OCI-LY7 (cell line): ENCODE data around the gene DPM2. TPM values are rescaled to one million over a fixed set of nuclear protein-coding genes. Genes with fewer than 3 reads are reported as not detected.
A peak's percentile ranks its signal among the peaks of the same experiment; 100 is the strongest.

ENCODE experiments used
- BruUV-seq: library from RNA; stranded (reverse); fragments of 400-500 nt; replicated peaks from 2 replicates; lab custom pipeline; 2021; lab: Mats Ljungman, UMichigan
- CTCF ChIA-PET: fragments of 300-600 bp; sonication (Branson Sonifier 250); formaldehyde crosslinking; loops from one replicate; lab custom pipeline; 2022; ENCODE audit warnings: antibody characterized with exemption; ENCODE audit not compliant: unreplicated experiment; lab: Charles Lee
- POLR2A ChIA-PET: fragments of 300-600 bp; sonication (Branson Sonifier 250); formaldehyde crosslinking; loops from one replicate; lab custom pipeline; 2022; ENCODE audit warnings: antibody characterized with exemption; lab: Charles Lee
- DNase-seq: peaks from one replicate; pipeline ENCODE4 v3.0.0-alpha.2; 2015; ENCODE audit warnings: low spot score
- H2AFZ ChIP-seq: fragments of 200-600 bp; sonication (generic), shearing (Covaris generic); 2 replicates; pipeline ENCODE4 v1.6.1; 2014; ENCODE audit warnings: mild to moderate bottlenecking, antibody characterized with exemption, low read length, moderate library complexity
- H3K27ac ChIP-seq: fragments of 200-600 bp; sonication (generic); 2 replicates; pipeline ENCODE4 v1.5.1; 2014; ENCODE audit warnings: mixed run types, low read depth, mild to moderate bottlenecking, moderate library complexity, low read length, inconsistent platforms; ENCODE audit not compliant: poor library complexity, severe bottlenecking
- H3K36me3 ChIP-seq: fragments of 200-600 bp; sonication (generic); 2 replicates; pipeline ENCODE4 v1.6.1; 2014; ENCODE audit warnings: mild to moderate bottlenecking, antibody characterized with exemption, low read length, moderate library complexity, mixed read lengths; ENCODE audit not compliant: insufficient read depth
- H3K4me1 ChIP-seq: fragments of 200-600 bp; sonication (generic); 2 replicates; pipeline ENCODE4 v1.5.1; 2014; ENCODE audit warnings: mild to moderate bottlenecking, low read length; ENCODE audit not compliant: insufficient read depth, poor library complexity, severe bottlenecking
- H3K4me2 ChIP-seq: fragments of 200-600 bp; sonication (generic); 2 replicates; pipeline ENCODE4 v1.6.1; 2014; ENCODE audit warnings: mild to moderate bottlenecking, low read length
- H3K4me3 ChIP-seq: fragments of 200-600 bp; sonication (generic); 2 replicates; pipeline ENCODE4 v1.5.1; 2014; ENCODE audit warnings: mild to moderate bottlenecking, low read depth, low read length; ENCODE audit not compliant: poor library complexity, severe bottlenecking
- H3K79me2 ChIP-seq: fragments of 200-600 bp; sonication (generic); 2 replicates; pipeline ENCODE4 v1.6.1; 2016; ENCODE audit warnings: low read depth, mild to moderate bottlenecking, low read length, moderate library complexity, mixed read lengths; ENCODE audit not compliant: insufficient read depth
- H3K9me2 ChIP-seq: fragments of 200-600 bp; sonication (generic); 2 replicates; pipeline ENCODE4 v1.6.1; 2016; ENCODE audit warnings: mild to moderate bottlenecking, low read length, mixed read lengths; ENCODE audit not compliant: insufficient read depth
- H3K9me3 ChIP-seq: fragments of 200-600 bp; sonication (generic); 2 replicates; pipeline ENCODE4 v1.6.1; 2014; ENCODE audit warnings: mild to moderate bottlenecking, mixed run types, low read length, mixed read lengths
- H4K20me1 ChIP-seq: fragments of 200-600 bp; sonication (generic); 2 replicates; pipeline ENCODE4 v1.6.1; 2014; ENCODE audit warnings: mild to moderate bottlenecking, antibody characterized with exemption, low read length, moderate library complexity, mixed read lengths; ENCODE audit not compliant: insufficient read depth
- CTCF ChIP-seq: fragments of 200-600 bp; sonication (generic); conservative IDR thresholded peaks from 2 replicates; pipeline ENCODE4 v1.5.1; 2014; ENCODE audit warnings: mild to moderate bottlenecking, antibody characterized with exemption, low read length, moderate library complexity, mixed read lengths
- EZH2phosphoT487 ChIP-seq: fragments of 200-600 bp; sonication (generic); IDR thresholded peaks from 2 replicates; pipeline ENCODE4 v1.6.1; 2018; ENCODE audit warnings: low read depth, borderline replicate concordance, mild to moderate bottlenecking, mixed run types, antibody characterized with exemption, low read length, moderate library complexity, mixed read lengths
- intact Hi-C: fragments of 100-400 bp; cut with micrococcal nuclease; formaldehyde crosslinking; loops from one replicate; pipeline ENCODE4 v1.10.0; 2022; ENCODE audit not compliant: unreplicated experiment
- total RNA-seq, 2 experiments: library from RNA; depleted of rRNA in 1 of 2; stranded (reverse); fragments of >200 nt in 1 of 2; shearing (Covaris generic) in 1 of 2; gene quantifications; 2 replicates each; pipeline ENCODE4 v1.2.3, GENCODE V29; 2014 to 2022

DPM2 gene
- total RNA-seq, 2 experiments from 2014 or later: 49.7 to 50.7 TPM

- Histone ChIP-seq H3K4me1 (peaks cover 33% of the 10 kb centered on the region), H3K4me2 (no peak overlapping the region), H3K9me2 (no peaks in the 10 kb centered on the region), H3K27ac (no peak overlapping the region), H2AFZ (no peak overlapping the region), H3K9me3 (no peaks in the 10 kb centered on the region), H3K36me3 (peaks cover 8% of the 10 kb centered on the region; the same call in 1 of the 2 replicates), H3K79me2 (peaks cover 9% of the 10 kb centered on the region; the same call in 1 of the 2 replicates), H4K20me1 (no peaks in the 10 kb centered on the region), H3K4me3 (no peak overlapping the region)
- intact Hi-C loops: loop anchor here (2.0 to 10.0 kb wide), 2 partner anchors 186 to 416 kb away; partner anchors contain the start of gene TOR2A
- TF ChIP-seq CTCF: 0 out of 2 replicates have a peak, but pooled peaks have one; percentile 11
- no peak for TF ChIP-seq EZH2phosphoT487
- CTCF ChIA-PET: interaction anchor here (0.5 to 1.4 kb wide), 3 partner anchors 10 to 39 kb away, joined by 3 to 5 read pairs (median 4); no protein-coding TSS in a partner anchor
- POLR2A ChIA-PET: interaction anchor here (0.6 kb wide), 1 partner anchor 340 kb away, joined by 3 read pairs; no protein-coding TSS in a partner anchor
- no peak for DNase-seq
- BruUV-seq: no TSS peak
These were observed 16.9 kb downstream of the DPM2 start for GRCh38 chr9:127920794-127921193.

GRCh38 chr9:127919253-127919815, 18.3 kb downstream of the DPM2 start:
- Histone ChIP-seq H3K79me2 (peaks cover 21% of the 10 kb centered on the region), H3K4me3 (no peak overlapping the region), H3K4me1 (peaks cover 46% of the 10 kb centered on the region), H3K9me3 (no peaks in the 10 kb centered on the region), H3K9me2 (no peaks in the 10 kb centered on the region), H3K27ac (peak overlapping the region; percentile 89), H3K4me2 (peak overlapping the region; percentile 91), H4K20me1 (no peaks in the 10 kb centered on the region), H3K36me3 (peaks cover 20% of the 10 kb centered on the region), H2AFZ (no peak overlapping the region)
- ChIA-PET POLR2A (interaction anchor here (0.6 kb wide), 1 partner anchor 459 kb away, joined by 3 read pairs; no protein-coding TSS in a partner anchor), CTCF (no interaction called here)
- intact Hi-C loops: loop anchor here (2.0 to 5.0 kb wide), 2 partner anchors 49 to 117 kb away; partner anchors contain the start of gene FPGS
- TF ChIP-seq CTCF (no peak), EZH2phosphoT487 (no peak)
- DNase-seq: no peak
- BruUV-seq: TSS peak; percentile 30
